K562 (cell line): ENCODE results near the gene BLCAP. TPM values are rescaled to one million over a fixed set of nuclear protein-coding genes. Genes with fewer than 3 reads are reported as not detected.

Source experiments
- CBX3 ChIP-seq, 2 experiments: IDR thresholded peaks; 1 replicate in 1 of 2; 2 replicates in 1 of 2; pipeline ENCODE4 v1.6.1; 2012; ENCODE audit warnings: inconsistent platforms in 2 of 2, low read length in 2 of 2, borderline replicate concordance in 1 of 2, control low read depth in 1 of 2
- DEAF1 ChIP-seq: fragments of 450-650 bp; formaldehyde crosslinking; IDR thresholded peaks from 2 replicates; pipeline ENCODE4 v1.4.0; 2020; ENCODE audit warnings: mild to moderate bottlenecking, moderate library complexity
- ETV6 ChIP-seq, 3 experiments: fragments of 150-350 bp in 1 of 3; sonication (generic) in 1 of 3; formaldehyde crosslinking in 1 of 3; IDR thresholded peaks; 2 replicates each; pipeline versions ENCODE4 v1.6.1 to v1.8.0; 2014 to 2022; ENCODE audit warnings: borderline replicate concordance in 2 of 3, low read depth in 2 of 3, antibody characterized with exemption in 1 of 3, low read length in 1 of 3, mild to moderate bottlenecking in 1 of 3, missing genetic modification reagents in 1 of 3
- GATAD2B ChIP-seq: fragments of 450-650 bp; IDR thresholded peaks from 2 replicates; pipeline ENCODE4 v1.6.1; 2017; ENCODE audit warnings: mild to moderate bottlenecking, borderline replicate concordance
- GMEB1 ChIP-seq: fragments of 250-450 bp; sonication (Bioruptor Pico); IDR thresholded peaks from 2 replicates; pipeline ENCODE4 v1.4.0; 2020; ENCODE audit warnings: mild to moderate bottlenecking
- HMBOX1 ChIP-seq: sonication (generic); IDR thresholded peaks from 2 replicates; pipeline ENCODE4 v1.6.1; 2016
- KDM5B ChIP-seq: fragments of 200-600 bp; sonication (generic); IDR thresholded peaks from 2 replicates; pipeline ENCODE4 v1.6.1; 2012; ENCODE audit warnings: low read depth, mild to moderate bottlenecking, moderate library complexity, low read length, control low read depth, inconsistent platforms; ENCODE audit not compliant: insufficient replicate concordance
- NCOA1 ChIP-seq: fragments of 450-650 bp; IDR thresholded peaks from 2 replicates; pipeline ENCODE4 v1.6.1; 2016; ENCODE audit warnings: low read depth
- PKNOX1 ChIP-seq: fragments of 450-650 bp; IDR thresholded peaks from 2 replicates; pipeline ENCODE4 v1.6.1; 2016
- RBM22 ChIP-seq: fragments of 200-400 bp; formaldehyde crosslinking; IDR thresholded peaks from 2 replicates; pipeline ENCODE4 v1.6.1; 2018; ENCODE audit warnings: low read length, low read depth; ENCODE audit not compliant: poor library complexity, severe bottlenecking
- RCOR1 ChIP-seq, 2 experiments: IDR thresholded peaks; 2 replicates each; pipeline ENCODE4 v1.6.1; 2012; ENCODE audit warnings: low read depth in 2 of 2, low read length in 2 of 2, borderline replicate concordance in 1 of 2, improper control_type of control experiment in 1 of 2
- SAP30 ChIP-seq: fragments of 200-600 bp; sonication (generic); IDR thresholded peaks from 2 replicates; pipeline ENCODE4 v1.6.1; 2012; ENCODE audit warnings: borderline replicate concordance, low read depth, mild to moderate bottlenecking, moderate library complexity, low read length, control low read depth, inconsistent platforms; ENCODE audit not compliant: insufficient read depth, poor library complexity, severe bottlenecking
- ZBTB9 ChIP-seq: fragments of 450-650 bp; formaldehyde crosslinking; IDR thresholded peaks from 2 replicates; pipeline ENCODE4 v1.4.0; 2020; ENCODE audit warnings: mild to moderate bottlenecking, moderate library complexity
- ZNF592 ChIP-seq: fragments of 450-650 bp; IDR thresholded peaks from 2 replicates; pipeline ENCODE4 v1.6.1; 2017; ENCODE audit warnings: antibody characterized with exemption, mild to moderate bottlenecking
- polyA plus RNA-seq, 8 experiments: library from polyadenylated mRNA; depleted of rRNA in 4 of 8; stranded (reverse) in 5 of 8; unstranded in 3 of 8; fragments of >200 nt; fragmentation: Nextera tagmentation in 2 of 8; fragmentation: Illumina TruSeq in 1 of 8; extraction: Ambion mirVana in 2 of 8; extraction: Trizol in 1 of 8; gene quantifications; 2 replicates each; pipeline versions ENCODE4 v1.2.1 to v1.2.3, GENCODE V29; 2011 to 2014; ENCODE audit warnings: inconsistent platforms in 1 of 8, missing spikeins in 1 of 8
- total RNA-seq, 7 experiments: library from RNA; depleted of rRNA in 6 of 7; stranded (reverse); fragments of >200 nt in 6 of 7; fragmentation: Illumina TruSeq in 2 of 7; extraction: Trizol in 2 of 7; gene quantifications; 2 replicates each; pipeline versions ENCODE4 v1.2.1 to v1.2.3, GENCODE V29; 2011 to 2021; ENCODE audit warnings: low replicate concordance in 1 of 7

BLCAP gene
- total and polyA plus RNA-seq, 9 of the 15 experiments (the other 6 are each of a cell fraction or from before 2014, with no cell fraction given), result 16.9 to 41.5 (median 27.6) TPM

- TF ChIP-seq ZNF592, result no peak
- no peak for TF ChIP-seq ZBTB9 (CRISPR knock-in tag)
- TF ChIP-seq GATAD2B, result no peak
- no peak for TF ChIP-seq KDM5B
- TF ChIP-seq HMBOX1, result no peak
- no peak for TF ChIP-seq RBM22
- TF ChIP-seq ETV6 (IDR thresholded peaks at IDR 0.05; ENCODE audit: borderline replicate concordance in 1 of 2, low read depth in 2 of 2, low read length in 1 of 2), result no peak
- no peak for TF ChIP-seq ETV6 (CRISPR knock-in tag; IDR thresholded peaks at IDR 0.05; ENCODE audit: borderline replicate concordance)
- no peak for TF ChIP-seq NCOA1
- TF ChIP-seq SAP30, result no peak
- TF ChIP-seq RCOR1 (IDR thresholded peaks at IDR 0.05; ENCODE audit: borderline replicate concordance in 1 of 2, low read depth in 2 of 2, low read length in 2 of 2), result no peak
- no peak for TF ChIP-seq GMEB1 (CRISPR knock-in tag)
- TF ChIP-seq DEAF1 (CRISPR knock-in tag), result no peak
- TF ChIP-seq PKNOX1, result no peak
- TF ChIP-seq CBX3 (IDR thresholded peaks at IDR 0.05; ENCODE audit: borderline replicate concordance in 1 of 2, low read length in 2 of 2), result no peak
- TF ChIP-seq, all 486 proteins: peak for 0
These were observed 25.0 kb downstream of the BLCAP start (continued) for GRCh38 chr20:37502654-37503053.
